GM12874 (cell line): ENCODE data around the gene ZNF785.

ENCODE experiments used
- CTCF ChIP-seq: IDR thresholded peaks from 2 replicates; pipeline ENCODE4 v1.5.1; 2011; ENCODE audit warnings: low read depth, mild to moderate bottlenecking, control low read depth, low read length, moderate library complexity; ENCODE audit not compliant: insufficient read depth

ZNF785 gene

GRCh38 chr16:30571445-30572322, 13.8 kb downstream of the ZNF785 start, which contains the start of gene ZNF688:
Gene ZNF688, minus strand, starts transcription at chr16:30571714. Its CDS starts 85 bp downstream, at chr16:30571629.
- no peak for TF ChIP-seq CTCF

DNA sequence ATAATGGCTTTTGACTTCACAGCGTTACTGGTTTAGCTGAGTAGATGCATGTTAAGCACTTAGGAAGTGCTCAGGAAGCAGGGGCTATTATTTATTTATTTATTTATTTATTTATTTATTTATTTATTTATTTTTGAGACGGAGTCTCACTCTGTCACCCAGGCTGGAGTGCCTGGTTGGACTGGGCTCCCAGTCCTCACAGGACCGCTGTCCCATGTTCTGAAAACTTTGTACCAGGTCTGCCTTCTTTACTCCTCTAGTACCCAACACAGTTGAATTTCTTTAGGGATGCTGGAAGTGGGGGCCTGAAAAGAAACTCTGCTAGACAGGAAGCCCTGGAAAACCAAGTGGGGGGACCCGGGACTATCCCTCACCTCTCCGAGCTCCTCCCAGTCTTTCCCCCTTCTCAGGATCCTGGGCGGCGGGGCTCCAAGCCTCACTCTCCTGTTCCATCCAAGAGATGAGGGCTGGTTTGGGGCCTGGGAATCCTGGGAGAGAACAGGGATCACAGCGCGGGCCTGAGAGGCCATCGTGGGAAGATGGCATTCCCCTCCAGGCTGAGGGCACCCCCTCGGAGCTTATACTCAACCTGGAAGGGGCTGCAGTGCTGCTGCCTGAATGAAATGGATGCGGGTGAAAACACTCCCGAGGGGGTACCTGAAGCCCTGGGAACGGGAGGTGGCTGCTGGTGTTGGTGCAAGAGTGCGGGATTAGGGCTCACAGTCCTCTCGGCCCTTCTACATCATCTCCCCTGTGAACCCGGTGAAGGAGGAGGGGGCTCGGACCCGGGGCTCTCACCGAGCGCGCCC, 14.7 kb downstream of the ZNF785 start:
- no peak for TF ChIP-seq CTCF

- TF ChIP-seq CTCF = no peak
These were observed 15.5 kb downstream of the ZNF785 start for GRCh38 chr16:30569746-30570635.

DNA sequence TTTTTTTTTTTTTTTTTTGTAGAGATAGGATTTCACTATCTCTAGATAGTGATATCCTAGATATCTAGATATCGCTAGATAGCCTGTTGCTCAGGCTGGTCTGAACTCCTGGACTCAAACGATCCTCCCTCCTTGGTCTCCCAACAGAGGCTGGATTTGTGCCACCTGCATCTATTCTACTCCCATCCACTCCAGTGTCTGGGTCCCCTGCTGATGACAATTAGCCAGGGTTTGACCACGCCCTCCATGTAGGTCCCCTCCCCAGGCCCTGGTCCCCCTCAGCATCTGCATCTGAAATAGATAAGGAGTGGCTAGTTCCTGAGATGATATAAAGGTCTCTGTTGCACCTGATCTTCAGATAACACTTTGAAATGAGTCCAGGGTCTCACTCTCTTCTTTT, 16.2 kb downstream of the ZNF785 start:
- TF ChIP-seq CTCF = no peak

GRCh38 chr16:30567991-30568638, 17.4 kb downstream of the ZNF785 start:
- TF ChIP-seq CTCF = no peak

GRCh38 chr16:30567160-30567990, 18.1 kb downstream of the ZNF785 start:
- TF ChIP-seq CTCF = no peak
